Cardiac fibroblast (primary cell): ENCODE data around the gene TMEM119.

ENCODE experiments used
- DNase-seq, 2 donors: peaks; one replicate each; pipeline versions ENCODE4 v3.0.0 to v3.0.0-alpha.2; 2010; ENCODE audit warnings: low read depth in 2 of 2
- H3K4me3 ChIP-seq, 2 donors: replicated peaks in 1 of 2; 1 replicate in 1 of 2; 2 replicates in 1 of 2; pipeline ENCODE4 v1.5.1; 2011; ENCODE audit warnings: low read depth in 2 of 2, low read length in 2 of 2, mild to moderate bottlenecking in 2 of 2, moderate library complexity in 1 of 2
- TF ChIP-seq, protein P1 (sequence below): IDR thresholded peaks from one replicate; pipeline ENCODE4 v1.5.1; 2011; ENCODE audit warnings: low read depth, mild to moderate bottlenecking, low read length, inconsistent platforms

TMEM119 gene

DNA sequence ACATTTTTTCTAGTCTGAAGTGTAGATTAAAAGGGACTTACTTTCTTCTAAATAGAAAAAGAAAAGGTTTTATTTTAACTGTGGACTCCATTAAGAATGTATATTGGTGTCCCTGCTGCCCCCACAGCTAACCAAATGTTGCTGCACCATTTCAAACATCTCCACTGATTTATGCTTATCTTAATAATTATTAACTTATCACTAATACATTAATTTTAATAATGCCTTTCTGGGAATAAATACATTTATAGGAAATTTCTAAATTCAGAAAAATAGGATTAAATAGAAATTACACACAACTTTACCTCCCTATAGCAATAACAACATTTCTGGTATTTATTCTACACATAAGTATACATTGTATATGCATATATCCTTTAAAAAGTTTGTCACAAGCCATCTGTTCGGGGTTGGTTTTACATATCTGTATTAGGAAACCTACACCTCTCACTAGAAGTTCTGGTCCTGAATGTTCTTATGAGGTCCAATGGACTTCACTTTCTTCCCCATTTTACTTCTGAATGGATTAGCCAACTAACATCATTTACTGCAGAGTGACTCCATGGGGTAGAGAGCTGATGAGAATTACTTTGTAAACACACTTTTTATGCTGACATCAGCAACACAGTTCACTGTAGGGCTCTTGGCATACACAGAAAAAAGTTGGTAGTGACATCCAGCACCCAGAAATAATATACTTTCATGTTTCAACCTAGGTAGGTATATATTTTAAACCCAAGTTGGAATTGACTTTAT is 45.2 kb upstream of the TMEM119 start:
- TF ChIP-seq, protein P1, sequence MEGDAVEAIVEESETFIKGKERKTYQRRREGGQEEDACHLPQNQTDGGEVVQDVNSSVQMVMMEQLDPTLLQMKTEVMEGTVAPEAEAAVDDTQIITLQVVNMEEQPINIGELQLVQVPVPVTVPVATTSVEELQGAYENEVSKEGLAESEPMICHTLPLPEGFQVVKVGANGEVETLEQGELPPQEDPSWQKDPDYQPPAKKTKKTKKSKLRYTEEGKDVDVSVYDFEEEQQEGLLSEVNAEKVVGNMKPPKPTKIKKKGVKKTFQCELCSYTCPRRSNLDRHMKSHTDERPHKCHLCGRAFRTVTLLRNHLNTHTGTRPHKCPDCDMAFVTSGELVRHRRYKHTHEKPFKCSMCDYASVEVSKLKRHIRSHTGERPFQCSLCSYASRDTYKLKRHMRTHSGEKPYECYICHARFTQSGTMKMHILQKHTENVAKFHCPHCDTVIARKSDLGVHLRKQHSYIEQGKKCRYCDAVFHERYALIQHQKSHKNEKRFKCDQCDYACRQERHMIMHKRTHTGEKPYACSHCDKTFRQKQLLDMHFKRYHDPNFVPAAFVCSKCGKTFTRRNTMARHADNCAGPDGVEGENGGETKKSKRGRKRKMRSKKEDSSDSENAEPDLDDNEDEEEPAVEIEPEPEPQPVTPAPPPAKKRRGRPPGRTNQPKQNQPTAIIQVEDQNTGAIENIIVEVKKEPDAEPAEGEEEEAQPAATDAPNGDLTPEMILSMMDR, result no peak
- no peak for DNase-seq
- H3K4me3 ChIP-seq, result no peak overlapping the region

DNA sequence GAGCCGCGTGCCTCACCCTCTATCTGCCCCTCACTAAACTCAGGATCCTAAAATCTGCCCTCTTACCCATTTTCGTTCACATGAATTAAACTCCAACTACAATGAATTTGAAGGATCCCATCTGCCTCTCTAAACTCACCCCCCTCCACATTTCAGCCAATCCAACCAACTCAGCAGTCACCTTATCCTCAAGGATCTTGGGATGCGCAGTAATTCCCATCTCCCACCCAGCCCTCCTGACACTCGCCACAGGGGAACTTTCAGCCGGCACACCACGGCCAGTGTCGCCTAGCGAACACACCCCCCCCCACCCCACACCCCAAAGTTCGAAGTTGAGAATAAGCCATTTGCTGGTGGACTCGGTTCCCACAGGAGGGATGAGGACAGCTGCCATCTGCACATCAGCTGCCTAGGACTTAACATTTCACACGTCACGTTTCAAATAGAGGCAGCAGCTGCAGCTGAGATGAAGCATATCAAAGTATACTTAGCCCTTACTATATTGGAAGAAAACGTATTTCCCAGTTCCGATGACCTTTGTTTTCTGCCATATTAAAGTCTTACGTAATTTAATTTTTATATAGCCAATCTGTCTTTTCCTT is 44.5 kb upstream of the TMEM119 start:
- TF ChIP-seq, protein P1, result no peak
- H3K4me3 ChIP-seq, result no peak overlapping the region
- DNase-seq, result no peak

DNA sequence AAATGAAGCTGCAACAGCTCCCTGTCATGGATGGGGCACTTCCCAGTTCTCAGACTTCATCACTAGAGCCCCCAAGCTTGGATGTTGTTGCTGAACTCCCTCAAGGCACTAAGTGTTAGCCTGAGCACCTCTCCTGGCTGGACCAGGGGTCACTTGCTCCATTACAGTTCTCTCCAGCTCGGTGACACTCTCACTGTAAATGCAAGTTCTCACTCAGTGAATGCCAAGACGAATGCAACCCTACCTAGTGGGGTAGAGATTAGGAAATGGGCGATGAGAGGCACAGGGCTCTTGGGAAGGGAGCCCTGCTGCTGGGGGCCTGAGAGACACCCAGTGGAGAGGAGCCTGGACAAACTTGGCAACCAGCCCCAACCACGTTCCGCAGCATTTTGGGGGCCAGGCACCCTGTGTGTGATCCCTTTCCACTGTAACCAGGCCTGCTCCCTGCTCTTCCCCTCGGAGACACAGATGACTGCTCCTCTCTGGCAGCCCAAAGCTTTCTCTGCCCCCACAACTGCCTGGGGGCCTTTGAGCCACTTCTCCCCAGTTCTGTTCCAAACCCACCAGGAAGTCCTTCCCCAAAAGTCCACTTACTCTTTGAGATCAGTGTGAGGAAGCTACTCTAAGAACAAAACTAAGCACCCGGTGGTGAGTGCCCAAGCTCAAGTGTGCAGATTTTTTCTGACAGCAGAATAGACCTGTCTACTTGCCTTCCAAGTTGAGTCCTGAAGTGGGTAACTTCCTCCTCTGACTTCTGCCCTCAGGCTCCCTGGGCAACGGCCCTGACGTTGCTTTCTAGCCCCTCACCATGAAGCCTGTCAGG is 43.8 kb upstream of the TMEM119 start:
- no peak for DNase-seq

DNA sequence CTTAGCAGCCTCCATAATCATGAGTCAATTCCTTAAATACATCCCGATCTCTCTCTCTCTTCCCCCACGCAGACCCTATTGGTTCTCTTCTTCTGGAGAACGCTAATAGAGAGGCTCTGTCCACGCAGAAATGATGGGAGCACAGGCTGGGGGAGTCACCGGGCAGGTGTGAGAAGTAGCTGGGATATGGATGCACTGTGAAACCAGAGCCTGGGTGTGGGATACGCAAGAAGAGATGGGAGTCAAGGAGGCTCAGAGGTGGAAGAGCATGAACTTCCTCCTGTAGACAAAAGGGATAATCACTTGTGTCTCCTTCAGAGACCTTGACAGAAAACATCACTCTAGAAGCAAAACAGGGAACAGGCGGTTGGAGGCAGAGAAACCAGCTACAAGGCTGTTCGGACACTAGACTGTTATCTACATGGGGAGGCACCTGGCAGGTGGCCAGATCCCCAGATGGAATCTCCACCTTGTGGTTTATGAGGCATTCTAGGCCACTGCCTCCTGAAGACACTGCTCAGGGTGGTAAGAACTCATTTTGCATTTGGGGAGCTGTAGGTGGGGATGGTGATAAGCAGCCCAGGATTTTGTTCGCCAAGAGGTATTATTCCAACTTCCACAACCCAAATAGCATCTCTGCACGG is 43.0 kb upstream of the TMEM119 start:
- H3K4me3 ChIP-seq, result no peak overlapping the region
- TF ChIP-seq, protein P1, result no peak
- DNase-seq, result peak; percentile 52 to 61

More for the DNA sequence above, 43.8 kb upstream of the TMEM119 start:
- H3K4me3 ChIP-seq, result no peak overlapping the region
- TF ChIP-seq, protein P1, result no peak

DNA sequence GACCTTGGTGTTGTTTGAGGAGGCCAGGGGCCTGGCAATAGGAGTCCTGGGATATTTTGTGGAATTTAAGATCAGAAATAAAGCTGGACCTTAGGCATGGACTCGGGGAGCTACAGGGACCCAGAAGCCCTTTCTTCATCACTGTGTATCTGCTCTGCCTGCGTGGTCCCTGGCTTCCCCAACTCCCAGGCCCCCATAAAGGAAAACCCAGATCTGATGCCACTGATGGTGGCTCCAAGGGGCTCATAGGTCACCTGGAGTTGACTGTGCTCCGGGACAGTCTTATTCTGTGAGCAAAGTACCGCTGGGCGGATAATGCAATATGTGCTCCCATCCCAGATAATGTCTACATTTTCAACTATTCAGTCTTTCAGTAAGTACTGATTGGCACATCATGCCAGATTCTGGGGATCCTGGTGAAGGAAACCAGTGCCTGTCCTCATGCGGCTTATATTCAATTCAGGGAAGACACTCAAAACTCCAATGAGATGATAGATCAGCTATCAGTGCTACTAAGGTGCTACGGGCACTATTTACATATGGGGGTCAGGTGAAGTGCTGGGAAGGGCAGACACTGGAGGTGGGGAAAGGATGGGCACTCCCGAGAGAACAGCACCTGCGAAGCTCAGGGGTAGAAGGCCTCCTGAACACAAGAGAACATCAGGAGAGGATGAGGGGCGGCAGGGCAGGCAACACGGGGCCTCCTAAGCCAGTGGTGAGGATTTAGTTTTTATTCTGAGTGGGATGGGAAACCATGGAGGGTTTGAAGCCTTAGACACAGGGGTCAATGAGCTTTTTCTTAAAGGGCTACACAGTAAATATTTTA is 41.3 kb upstream of the TMEM119 start:
- TF ChIP-seq, protein P1, result no peak
- DNase-seq, result no peak
- H3K4me3 ChIP-seq, result no peak overlapping the region
